Measurements from ENCODE around the gene HAUS3.
A peak's percentile ranks its signal among the peaks of the same experiment; 100 is the strongest.

HAUS3 gene

DNA sequence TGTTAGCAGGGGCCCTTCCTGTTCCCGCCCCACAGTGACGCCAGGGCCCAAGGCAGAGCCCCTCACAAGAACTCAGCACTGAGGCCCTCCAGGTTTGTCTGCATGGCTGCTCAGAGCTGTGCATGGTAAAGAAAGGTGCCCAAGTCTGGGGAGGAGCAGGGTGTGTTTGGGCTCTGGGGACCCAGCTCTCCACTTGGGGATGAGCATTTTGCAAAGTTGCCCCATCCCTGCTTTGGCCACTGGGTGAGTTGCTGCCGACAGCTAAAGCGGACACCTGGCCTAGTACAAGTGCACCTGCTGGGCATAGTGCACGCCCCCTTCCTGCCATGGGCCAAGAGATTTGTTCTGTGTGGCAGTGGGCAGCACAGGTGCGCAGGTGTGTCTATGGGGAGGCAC is 22.0 kb upstream of the HAUS3 start:
- DNase-seq (ENCODE audit: low read depth in 3 of 3) = no peak

DNA sequence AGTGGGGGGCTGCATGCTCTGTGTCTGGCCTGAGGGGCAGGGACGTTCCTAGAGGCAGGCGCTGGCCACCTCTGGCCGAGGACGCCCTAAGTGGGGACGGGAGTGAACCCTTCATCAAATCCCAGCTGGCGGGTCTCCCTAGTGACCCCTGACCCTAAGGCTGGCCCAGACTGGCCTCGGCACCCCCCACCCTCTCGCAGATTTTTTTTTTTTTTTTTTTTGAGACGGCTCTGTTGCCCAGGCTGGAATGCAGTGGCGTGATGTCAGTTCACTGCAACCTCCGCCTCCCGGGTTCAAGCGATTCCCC is 21.0 kb upstream of the HAUS3 start:
- DNase-seq (ENCODE audit: low read depth in 3 of 3) = no peak

DNA sequence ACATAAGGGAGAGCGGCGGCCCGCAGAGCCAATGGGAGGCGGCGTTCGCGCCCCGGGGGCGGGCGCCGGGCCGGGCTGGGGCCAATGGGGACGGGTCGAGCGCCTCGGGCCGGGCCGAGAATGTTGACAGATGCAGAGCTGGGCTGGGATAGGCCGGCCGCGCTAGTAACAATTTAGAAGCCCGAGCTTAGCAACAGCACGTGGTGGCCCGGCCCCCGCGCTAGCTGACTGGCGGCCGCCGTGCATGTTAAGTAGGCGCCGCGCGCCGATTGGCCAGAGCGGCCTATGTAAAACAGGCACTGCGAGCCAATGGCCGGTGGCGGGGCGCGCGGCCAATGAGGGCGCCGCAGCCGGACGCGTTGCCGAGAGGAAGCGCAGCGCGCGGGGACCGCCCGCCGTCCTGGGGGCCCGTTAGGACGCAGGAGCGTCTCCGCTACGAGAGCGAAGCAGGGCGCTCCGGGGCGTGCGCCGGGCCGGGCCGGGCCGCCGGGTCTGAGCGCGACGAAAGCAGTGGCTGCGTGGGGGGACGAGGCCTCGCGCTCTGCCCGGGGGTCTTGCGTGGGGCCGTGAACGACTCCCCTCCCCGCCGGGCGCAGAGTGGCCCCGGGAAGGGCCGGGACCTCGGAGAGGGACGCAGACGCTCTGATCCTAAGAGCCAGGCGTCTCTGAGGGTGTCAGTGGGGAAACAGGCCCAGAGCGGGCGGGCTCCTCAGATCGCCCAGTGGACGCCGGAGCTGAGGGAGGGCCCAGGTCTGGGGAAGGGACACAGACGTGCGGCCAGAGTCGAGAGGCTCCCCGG is 20.4 kb upstream of the HAUS3 start:
- DNase-seq (ENCODE audit: low read depth in 3 of 3) = peak; percentile 92 to 96 (median 94)

DNA sequence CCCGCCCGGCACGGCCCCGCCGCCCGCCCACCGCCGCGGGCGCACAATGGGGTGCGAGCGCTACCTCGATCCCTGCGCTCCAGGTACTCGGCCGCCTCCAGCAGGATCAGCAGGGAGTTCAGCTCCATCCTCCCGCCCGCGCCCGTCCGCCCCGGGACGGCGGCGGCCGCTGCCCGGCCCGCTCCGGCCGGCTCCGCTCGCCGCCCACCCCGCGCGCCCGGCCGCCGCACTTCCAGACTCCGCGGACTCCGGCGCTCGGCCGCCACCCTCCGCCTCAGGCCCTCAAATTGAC is 19.9 kb upstream of the HAUS3 start, which contains the start of gene MXD4:
MXD4 (minus strand) TSS at position 257 of the 292 bp plus-strand sequence; CDS start at position 128, 129 bp downstream.
- peak in 1 of 3 experiments; percentile 14 for DNase-seq (ENCODE audit: low read depth in 3 of 3)

DNA sequence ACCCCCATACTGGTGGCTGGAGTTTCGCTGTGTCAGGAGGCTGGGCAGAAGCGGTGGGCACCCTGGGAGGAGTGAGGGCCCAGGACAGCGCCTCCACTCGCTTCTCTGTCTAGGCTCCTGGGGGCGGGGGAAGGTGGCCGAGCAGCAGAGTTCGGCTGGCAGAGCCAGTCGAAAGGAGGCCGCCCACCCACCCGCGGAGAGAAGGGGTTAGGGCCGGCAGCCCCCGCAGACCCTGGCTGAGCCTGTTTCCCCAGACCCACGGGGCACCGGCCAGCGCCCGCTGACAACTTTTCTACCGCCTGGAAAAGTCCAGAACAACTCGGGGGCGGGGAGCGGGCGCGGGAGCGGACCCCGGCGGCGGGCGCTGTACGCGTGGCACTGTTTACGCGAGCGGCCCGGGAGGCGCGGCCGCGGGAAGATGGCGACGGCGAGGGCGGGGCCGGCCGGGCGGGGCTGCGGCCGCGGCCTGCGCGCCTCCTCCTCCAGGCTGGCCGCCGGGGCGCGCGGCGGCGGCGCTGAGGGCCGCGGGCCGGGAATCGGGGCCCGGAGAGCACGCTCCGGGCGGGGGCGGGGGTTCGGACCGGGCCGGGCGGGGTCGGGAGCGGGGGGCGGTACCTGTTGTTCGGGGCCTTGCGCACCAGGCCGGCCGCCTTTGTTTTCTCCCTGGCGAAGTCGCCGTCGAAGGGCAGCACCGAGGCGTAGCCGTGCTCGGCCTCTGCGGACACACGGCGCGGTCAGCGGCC is 19.4 kb upstream of the HAUS3 start:
- DNase-seq (ENCODE audit: low read depth in 3 of 3) = peak in 1 of 3 experiments; percentile 13

DNA sequence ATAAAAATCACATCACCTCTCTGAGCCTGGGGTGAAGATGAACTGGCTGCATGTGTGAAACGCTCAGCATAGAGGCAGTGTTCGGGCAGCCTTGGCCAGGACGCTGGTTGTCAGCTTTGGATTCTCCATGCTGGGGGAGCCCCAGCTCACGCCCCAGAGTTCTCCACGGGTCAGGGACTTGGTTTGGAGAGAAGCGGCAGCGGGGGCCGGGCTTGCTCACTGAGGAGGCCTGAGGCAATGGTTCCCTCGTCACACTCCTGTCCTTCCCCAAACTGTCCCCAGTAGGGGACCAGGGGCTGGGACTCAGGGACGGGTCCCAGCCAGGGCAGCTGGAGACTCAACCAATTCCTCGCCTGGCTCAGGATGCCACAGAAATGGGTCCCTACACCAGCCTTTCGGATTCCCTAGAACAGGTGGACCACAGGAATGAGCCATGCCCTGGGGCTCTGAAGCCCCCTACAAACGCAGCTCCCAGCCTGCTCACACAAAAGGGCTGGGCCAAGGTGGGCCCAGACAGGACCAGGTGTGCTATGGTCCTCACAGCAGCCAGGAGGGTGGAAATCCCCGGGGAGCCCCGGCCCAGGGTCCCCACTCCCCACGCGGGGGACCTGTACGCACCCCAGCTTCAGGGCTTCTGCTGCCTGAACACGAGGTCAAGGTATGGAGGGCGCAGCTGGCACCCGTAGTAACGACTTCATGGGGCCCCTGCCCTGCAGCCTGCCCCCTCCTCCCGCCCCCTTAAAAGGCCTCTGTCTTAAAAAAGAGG is 18.6 kb upstream of the HAUS3 start:
- DNase-seq (ENCODE audit: low read depth in 3 of 3) = no peak

DNA sequence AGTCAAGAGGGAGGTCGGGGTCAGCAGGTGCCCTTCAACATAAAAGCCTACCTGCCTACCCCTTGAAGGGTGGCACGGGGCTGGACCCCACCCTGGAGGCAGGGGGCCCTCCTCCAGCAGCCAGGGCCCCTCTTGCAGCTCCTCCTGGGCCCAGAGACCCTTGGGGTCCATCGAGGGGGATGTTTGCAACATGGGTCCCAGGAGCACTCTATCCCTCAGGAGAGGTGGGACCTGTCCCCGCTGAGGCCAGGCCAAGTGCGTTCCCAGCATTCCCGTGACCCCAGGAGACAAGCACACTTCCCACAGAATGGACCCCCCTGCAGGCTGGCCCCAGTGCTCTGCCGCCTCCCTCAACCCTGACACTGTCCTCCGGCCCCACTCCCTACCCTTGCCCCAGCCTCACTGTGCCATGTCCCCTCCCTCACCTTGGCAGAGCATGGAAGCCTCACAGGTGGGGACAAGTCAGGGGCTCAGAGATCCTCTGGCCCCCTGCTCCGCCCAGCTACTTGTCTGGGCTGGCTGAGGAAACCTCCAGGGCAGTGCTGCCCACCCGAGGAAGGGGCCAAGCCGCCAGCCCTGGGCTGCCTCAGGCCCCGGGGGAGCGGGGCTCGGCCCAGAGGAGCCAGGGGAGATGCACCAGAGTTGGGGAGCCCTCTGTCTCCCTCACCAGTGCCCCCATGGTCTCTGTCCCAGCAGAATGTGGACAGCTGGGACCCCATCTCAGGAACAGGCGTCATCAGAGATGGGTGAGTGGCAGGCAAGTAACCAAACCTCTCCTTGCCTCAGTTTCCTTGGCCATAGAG is 17.8 kb upstream of the HAUS3 start:
- no peak for DNase-seq (ENCODE audit: low read depth in 3 of 3)

DNA sequence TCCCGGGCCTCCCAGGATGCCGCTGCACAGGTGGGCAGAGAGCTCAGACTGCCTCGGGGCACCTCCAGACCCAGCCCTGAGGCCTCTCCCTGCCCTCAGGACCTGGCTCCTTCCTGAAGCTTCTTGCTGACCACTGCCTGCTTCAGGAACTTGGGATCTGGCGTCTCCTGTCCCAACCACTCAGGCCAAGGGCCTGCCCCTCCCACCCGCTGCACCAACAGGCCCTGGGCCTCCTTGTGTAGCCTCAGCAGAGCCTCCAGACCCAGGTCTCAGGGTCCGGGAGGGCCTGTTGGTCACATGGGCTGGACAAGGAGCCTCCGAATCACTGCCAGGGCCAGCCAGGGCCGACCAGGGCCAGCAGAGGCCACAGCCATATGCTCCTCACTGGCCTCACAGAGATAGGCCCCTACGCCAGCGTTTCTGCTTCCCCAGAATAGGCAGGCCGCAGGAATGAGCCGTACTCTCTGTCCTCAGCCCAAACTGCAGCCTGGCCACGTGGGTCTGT is 17.2 kb upstream of the HAUS3 start:
- DNase-seq (ENCODE audit: low read depth in 3 of 3) = no peak

DNA sequence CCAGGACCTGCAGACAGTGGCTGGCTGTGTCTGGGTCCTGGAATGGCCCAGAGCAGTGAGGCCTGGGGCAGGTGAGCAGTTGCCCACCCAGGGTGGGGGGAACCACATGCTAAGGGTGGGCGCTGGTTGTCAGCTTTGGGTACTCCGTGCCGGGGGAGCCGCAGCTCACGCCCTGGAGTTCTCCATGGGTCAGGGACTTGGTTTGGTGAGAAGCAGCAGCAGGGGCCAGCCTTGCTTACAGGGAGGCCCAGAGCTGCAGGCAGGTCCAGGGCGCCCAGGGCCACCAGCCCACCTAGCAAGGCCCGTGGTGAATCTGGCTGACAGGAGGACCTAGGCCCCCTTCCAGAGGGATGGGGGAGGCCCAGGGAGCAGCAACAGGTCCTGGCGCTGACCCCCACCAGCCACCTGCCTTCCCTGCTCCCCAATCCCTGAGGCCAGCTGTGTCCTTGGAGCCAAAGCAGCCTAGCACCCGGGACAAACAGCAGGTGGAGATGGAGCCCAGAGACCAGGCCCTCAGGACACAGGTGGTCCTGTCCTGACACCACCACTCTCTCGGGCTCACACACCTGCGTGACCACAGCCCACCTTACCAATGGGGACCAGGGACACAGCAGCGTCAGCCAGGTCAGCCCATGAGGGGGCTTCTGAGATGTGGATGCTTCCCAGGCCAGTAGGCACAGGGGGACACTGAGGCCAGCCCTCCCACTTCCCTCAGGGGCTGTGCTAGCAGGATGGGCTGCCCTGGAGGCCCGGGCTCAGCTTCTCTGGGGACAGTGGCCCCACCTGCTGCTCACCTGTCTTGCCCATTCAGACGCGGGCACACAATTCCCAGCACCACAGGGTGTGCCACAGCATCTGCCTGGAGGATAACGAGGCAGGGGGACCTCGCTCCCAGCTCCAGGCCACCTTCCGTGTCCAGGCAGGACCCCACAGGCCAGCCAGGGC is 16.4 kb upstream of the HAUS3 start:
- DNase-seq (ENCODE audit: low read depth in 3 of 3) = no peak

DNA sequence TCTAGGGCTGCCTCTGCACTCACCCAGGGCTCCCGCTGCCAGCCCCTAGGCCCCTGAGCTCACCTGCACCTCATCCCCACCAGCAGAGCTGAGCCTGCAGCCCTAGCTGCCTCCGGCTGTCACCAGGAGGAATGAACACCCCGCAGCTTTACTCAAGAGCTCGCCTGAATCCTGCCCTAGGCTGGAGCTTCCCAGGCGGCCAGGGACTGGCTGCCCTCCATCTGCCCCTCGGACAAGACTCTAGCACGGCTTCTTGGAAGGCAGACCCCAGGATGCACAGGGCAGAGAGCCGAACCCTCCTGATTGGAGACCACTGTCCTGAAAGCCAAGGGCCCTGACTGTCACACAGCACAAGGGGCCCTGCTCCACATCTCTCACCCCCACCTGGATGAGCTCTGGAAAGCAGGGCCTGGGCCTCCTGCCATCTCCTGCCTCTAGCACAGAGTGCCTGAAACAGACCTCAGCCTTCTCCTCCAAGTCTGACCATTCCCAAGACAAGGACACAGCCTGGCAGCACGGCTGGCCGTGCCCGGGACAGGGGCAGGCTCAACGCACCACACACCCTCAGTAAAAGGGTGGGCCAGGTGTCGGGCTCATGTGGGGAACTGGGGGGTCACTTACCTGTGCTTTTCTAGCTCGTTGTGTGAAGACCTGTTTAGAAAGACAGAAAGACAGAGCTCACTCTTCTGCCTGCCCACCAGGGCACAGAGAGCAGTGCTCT is 15.6 kb upstream of the HAUS3 start:
- no peak for DNase-seq (ENCODE audit: low read depth in 3 of 3)

DNA sequence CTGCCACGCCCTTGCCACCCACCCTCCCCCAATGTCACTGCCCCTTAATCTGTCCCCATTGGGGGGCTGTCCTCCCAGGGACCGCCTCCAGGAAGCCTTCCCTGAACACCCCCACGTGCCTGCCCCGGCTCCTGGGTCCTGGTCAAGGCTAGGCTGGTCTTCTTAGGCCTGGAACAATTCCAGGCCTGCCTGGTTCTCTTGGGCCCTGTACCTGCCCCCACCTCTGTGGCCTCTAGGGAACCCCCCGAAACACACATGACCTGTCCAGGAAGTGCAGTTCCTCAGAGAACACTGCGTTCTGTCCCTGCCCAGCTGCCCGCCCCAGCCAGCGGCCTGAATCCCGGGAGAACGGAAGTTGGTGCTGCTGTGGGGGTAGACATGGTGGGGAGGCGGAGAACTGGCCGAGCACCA is 14.9 kb upstream of the HAUS3 start:
- DNase-seq (ENCODE audit: low read depth in 3 of 3) = no peak

DNA sequence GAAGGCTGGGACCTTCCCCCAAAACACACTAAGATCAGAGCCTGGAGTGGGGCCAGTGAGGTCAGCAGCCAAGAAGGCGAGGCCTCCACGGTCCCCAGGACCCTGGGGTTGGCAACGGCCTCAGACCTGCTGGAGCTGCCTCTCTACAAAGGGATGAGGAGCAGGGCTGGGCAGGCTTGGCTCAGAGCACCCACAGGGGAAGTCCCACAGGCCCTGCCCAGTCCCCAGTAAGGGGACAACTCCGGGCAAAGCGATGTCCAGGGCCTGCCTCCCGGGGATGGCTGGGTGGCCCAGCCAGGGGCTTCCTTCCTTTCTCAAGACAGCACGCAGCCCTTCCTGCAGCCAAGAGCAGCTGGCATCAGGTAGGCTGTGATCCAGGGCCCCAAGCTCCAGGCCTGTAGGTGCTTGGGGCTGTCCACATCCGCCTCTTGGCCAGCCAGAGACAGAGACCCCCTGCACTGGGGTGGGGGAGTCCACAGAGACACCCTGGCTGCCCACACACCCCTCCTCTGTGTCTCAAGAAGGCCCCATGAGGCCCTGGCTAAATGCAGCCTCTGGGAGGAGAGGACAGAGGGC is 14.3 kb upstream of the HAUS3 start:
- DNase-seq (ENCODE audit: low read depth in 3 of 3) = no peak

DNA sequence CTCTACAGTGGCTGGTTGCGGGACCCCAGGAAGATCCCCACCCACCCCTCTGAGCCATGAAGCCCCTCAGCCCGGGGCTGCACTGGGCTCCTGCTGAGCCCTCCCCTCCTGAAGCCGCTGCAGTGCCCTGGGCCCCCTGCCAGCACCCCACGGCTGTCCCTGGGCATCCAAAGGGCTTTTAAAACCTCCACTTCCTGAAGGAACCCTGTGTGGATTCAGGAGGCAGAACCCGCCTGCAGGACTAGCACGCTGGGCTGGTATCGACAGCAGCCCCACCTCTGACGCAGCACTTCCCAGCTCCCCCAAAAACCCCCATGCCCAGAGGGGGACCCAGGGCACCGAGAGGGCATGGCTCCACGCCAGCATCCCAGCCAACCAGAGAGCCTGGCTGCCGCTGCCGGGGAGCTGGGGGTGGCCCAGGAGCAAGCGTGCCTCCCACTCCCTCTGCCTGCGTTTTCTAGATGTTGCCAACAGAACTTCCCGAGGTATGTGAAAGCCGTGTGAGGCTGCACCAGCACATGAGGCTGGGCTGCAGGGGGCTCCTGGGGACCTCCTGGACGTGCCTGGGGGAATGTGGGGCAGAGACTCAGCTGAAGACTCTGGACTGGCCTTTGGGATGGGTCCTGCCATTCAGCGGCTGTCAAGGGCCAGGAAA is 13.7 kb upstream of the HAUS3 start:
- DNase-seq (ENCODE audit: low read depth in 3 of 3) = no peak

DNA sequence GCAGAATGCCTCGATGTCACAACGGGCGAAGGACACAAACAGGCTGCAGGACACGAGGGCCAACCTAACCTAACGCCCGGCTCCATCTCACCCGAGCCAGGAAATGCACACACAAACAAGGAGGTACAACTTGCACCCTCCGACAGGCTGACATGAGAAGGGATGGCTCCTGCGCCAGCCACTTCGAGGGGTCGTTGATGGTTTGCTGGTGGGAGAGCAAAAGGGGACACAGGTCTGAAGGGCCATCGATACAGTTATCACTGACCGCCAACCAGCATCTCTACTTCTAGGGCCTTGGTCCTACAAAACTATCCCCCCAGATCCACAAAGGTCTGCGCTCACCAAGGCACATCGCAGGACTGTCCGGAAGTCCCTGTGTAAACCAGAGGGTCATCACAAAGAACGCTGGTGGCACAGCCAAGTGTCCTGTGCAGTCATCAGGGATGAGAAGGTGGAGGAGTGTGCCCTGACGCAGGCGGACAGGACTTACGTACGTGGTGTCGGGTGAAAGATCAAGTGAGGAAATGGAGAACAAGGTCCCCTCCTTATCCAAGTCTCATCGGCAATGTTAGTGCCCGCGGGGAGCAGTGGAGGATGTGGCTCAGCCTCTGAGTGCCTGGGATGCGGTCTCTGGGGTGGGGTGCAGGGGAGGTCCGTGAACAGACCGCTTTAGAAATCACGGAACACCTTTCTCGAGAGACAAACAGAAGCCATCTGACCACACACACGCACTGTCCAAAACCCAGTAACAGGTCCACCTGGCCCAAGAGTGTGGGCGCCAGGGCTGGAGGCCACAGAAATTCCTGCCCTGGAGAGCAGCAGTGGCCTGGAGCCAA is 13.0 kb upstream of the HAUS3 start:
- DNase-seq (ENCODE audit: low read depth in 3 of 3) = no peak

DNA sequence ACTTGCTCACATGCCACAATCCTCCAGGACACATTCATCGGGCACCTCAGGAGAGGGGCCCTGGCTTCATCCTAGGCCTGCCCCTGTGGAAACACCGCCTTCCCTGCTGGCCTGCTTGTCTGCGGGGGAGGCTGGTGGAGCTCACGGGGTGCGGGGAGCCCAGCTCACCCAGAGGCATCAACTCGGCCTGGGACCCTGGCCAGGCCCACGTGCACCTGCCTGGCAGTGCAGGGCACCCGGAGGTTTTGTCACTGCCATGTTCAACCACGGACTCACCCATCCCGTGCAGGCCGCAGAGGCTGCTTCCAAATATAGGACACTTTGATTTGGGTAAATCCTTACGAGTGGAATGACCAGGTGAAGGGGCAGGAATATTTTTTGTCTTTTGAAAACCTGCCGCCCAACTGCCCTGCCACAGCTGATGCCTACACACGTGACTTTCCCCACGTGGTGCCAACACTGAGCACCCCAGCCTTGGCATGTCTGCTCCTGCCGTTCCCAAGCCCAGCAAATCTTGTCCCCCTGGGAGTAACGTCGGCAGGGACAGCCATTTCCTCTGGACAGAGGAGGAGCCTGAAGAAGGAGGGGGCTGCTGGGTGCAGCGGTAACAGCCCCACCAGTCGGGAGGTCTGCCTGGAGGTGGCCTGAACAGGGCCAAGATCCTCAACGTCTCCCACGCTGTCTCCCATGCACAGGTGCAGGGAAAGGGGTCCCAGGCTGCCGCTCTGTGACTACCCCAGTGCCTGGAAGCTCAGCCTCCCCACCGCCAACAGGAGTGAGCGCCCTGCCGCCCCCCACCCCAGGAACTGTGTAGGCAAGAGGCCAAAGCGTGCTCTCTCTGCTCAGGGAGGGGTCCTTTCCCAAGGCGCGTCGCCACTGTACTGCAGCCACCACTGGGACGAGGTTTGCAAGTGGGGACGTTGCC is 11.5 kb upstream of the HAUS3 start:
- DNase-seq (ENCODE audit: low read depth in 3 of 3) = no peak

DNA sequence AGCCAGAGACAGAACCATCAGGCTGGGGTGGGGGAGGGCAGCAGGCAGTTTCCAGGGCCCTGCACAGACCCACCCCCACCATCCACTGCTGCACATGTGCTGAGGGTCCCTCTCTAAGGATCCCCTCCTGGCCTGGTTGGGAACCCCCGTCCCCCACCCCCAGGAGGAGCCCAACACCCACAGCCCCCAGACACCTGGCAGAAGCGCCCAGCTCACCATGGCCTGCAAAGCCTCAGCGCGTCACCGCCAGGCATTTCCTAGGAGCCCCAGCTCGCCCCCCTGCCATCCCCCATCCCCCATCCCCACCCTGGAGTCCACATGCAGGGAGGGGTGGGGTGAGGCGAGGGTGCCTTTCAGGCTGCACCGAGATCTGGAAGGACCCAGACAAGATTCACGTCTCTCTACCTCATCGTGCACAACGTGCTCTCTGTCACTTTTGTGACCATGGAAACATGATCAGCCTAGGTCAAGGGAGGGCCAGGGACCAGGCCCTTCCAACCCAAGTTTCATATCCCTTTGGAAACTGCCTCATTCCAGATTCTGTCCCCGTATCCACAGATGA is 10.7 kb upstream of the HAUS3 start:
- no peak for DNase-seq (ENCODE audit: low read depth in 3 of 3)
